Measurements from ENCODE around the gene ZSCAN5A. TPM values are rescaled to one million over a fixed set of nuclear protein-coding genes. Genes with fewer than 3 reads are reported as not detected.
A peak's percentile ranks its signal among the peaks of the same experiment; 100 is the strongest.

The ZSCAN5A gene
- total RNA-seq, 1 experiment from 2014 or later: 10.4 TPM

DNA sequence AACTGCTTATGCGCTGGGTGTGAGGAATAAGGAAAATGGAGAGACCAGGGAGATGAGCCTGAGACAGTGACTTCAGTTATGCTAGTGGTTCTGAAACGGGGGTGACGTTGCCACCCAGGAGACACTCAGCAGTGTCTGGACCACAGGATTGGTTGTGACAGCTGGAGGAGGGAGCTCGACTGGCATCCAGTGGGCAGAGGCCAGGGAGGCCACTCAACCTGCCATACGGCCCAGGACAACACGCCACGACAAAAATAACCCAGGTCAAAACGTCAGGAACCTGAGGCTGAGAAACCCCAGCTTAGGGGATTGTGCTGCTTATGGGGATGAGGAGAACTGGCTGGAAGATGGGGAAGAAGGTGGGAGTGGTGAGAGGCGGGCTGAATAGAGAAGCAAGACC is 10.4 kb downstream of the ZSCAN5A start:
- Mint-ChIP-seq H3K27me3 (ENCODE audit: low read depth) (no peaks in the 10 kb centered on the region), H3K4me1 (0 out of 2 replicates have a peak, but pooled peaks cover 2% of the 10 kb centered on the region), H3K9me3 (no peaks in the 10 kb centered on the region), H3K36me3 (peaks cover 9% of the 10 kb centered on the region), H3K4me3 (no peak overlapping the region), H3K27ac (peak overlapping the region; percentile 55; the same call in 1 of the 2 replicates)
- ATAC-seq: no peak
- ChIA-PET CTCF (interaction anchor here (1.4 kb wide), 2 partner anchors 29 to 238 kb away, joined by 4 to 6 read pairs; no protein-coding TSS in a partner anchor), POLR2A (no interaction called here)
- TF ChIP-seq, protein P1, sequence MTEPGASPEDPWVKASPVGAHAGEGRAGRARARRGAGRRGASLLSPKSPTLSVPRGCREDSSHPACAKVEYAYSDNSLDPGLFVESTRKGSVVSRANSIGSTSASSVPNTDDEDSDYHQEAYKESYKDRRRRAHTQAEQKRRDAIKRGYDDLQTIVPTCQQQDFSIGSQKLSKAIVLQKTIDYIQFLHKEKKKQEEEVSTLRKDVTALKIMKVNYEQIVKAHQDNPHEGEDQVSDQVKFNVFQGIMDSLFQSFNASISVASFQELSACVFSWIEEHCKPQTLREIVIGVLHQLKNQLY (CRISPR knock-in tag; IDR thresholded peaks at IDR 0.05): no peak
- TF ChIP-seq ETV6 (CRISPR knock-in tag; IDR thresholded peaks at IDR 0.05): no peak
- TF ChIP-seq PREB (CRISPR knock-in tag; IDR thresholded peaks at IDR 0.05; ENCODE audit: borderline replicate concordance): no peak
- TF ChIP-seq, protein P2, sequence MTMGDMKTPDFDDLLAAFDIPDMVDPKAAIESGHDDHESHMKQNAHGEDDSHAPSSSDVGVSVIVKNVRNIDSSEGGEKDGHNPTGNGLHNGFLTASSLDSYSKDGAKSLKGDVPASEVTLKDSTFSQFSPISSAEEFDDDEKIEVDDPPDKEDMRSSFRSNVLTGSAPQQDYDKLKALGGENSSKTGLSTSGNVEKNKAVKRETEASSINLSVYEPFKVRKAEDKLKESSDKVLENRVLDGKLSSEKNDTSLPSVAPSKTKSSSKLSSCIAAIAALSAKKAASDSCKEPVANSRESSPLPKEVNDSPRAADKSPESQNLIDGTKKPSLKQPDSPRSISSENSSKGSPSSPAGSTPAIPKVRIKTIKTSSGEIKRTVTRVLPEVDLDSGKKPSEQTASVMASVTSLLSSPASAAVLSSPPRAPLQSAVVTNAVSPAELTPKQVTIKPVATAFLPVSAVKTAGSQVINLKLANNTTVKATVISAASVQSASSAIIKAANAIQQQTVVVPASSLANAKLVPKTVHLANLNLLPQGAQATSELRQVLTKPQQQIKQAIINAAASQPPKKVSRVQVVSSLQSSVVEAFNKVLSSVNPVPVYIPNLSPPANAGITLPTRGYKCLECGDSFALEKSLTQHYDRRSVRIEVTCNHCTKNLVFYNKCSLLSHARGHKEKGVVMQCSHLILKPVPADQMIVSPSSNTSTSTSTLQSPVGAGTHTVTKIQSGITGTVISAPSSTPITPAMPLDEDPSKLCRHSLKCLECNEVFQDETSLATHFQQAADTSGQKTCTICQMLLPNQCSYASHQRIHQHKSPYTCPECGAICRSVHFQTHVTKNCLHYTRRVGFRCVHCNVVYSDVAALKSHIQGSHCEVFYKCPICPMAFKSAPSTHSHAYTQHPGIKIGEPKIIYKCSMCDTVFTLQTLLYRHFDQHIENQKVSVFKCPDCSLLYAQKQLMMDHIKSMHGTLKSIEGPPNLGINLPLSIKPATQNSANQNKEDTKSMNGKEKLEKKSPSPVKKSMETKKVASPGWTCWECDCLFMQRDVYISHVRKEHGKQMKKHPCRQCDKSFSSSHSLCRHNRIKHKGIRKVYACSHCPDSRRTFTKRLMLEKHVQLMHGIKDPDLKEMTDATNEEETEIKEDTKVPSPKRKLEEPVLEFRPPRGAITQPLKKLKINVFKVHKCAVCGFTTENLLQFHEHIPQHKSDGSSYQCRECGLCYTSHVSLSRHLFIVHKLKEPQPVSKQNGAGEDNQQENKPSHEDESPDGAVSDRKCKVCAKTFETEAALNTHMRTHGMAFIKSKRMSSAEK (CRISPR knock-in tag; IDR thresholded peaks at IDR 0.05; ENCODE audit: borderline replicate concordance): no peak
- TF ChIP-seq GRHL2 (CRISPR knock-in tag; IDR thresholded peaks at IDR 0.05; ENCODE audit: insufficient replicate concordance, severe bottlenecking): no peak
- no peak for TF ChIP-seq EMX1 (CRISPR knock-in tag; IDR thresholded peaks at IDR 0.05)
- TF ChIP-seq, protein P3, sequence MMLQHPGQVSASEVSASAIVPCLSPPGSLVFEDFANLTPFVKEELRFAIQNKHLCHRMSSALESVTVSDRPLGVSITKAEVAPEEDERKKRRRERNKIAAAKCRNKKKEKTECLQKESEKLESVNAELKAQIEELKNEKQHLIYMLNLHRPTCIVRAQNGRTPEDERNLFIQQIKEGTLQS (CRISPR knock-in tag; conservative IDR thresholded peaks at IDR 0.05): no peak
- no peak for TF ChIP-seq SP1 (CRISPR knock-in tag; conservative IDR thresholded peaks at IDR 0.05)
- no peak for TF ChIP-seq ZNF416 (CRISPR knock-in tag; IDR thresholded peaks at IDR 0.05)
- TF ChIP-seq TP53 (CRISPR knock-in tag; IDR thresholded peaks at IDR 0.05): no peak
- no peak for TF ChIP-seq ZNF425 (CRISPR knock-in tag; conservative IDR thresholded peaks at IDR 0.05)
- TF ChIP-seq SMAD3 (CRISPR knock-in tag; IDR thresholded peaks at IDR 0.05; ENCODE audit: borderline replicate concordance): no peak
- no peak for TF ChIP-seq CREB1 (CRISPR knock-in tag; IDR thresholded peaks at IDR 0.05)
- TF ChIP-seq RELA (CRISPR knock-in tag; IDR thresholded peaks at IDR 0.05; ENCODE audit: borderline replicate concordance): no peak
- TF ChIP-seq FOXP4 (CRISPR knock-in tag; IDR thresholded peaks at IDR 0.05): no peak
- no peak for TF ChIP-seq AR (CRISPR knock-in tag; IDR thresholded peaks at IDR 0.05)
- DNase-seq (ENCODE audit: low spot score): no peak

Data from WTC11 (cell line).